HG03097 (cell line): ENCODE measurements around the gene CARTPT.

Source experiments
- ATAC-seq: cut with Tn5 transposase; IDR thresholded peaks from one replicate; pipeline ENCODE4 v1.9.1; 2021; ENCODE audit not compliant: unreplicated experiment, low FRiP score

CARTPT gene

DNA sequence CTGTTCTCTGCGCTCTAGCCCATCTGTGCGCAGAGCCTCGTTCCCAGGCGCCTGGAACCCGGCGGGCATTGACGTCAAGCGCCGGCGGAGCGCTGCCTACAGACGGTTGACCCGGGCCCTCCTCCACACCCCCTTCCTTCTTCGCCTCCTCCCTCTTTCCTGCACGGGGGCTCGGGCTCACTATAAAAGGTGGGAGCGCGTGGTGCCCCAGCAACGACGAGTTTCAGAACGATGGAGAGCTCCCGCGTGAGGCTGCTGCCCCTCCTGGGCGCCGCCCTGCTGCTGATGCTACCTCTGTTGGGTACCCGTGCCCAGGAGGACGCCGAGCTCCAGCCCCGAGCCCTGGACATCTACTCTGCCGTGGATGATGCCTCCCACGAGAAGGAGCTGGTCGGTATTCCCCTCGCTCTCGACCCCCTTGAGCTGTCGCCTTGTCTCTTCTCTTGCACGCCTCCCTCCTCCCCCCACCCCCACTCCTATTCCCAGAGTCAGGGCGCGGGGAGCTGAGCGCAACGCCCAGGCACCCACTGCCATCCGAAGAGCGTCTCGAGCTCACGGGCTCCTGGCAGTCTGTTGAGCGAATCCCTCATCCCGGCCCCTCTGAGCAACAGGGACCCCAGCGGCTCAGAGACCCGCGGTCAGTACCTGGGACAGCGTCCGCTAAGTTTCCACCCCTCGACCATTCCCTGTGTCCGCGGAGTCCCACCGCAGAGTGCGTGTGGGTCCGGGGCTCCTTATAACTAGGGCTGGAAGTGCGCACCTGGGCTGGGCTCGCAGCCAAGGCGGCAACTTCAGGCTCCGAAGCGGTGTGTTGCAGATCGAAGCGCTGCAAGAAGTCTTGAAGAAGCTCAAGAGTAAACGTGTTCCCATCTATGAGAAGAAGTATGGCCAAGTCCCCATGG lies at the start of gene CARTPT:
TSS of gene CARTPT (plus strand) at position 213 of the 902 bp plus-strand sequence. CDS start at position 232, 19 bp downstream.
- no peak for ATAC-seq

GRCh38 chr5:71677977-71678376 lies 41.1 kb upstream of the CARTPT start:
- ATAC-seq: no peak

- ATAC-seq: no peak
Measured at GRCh38 chr5:71679714-71680113, 39.4 kb upstream of the CARTPT start.

DNA sequence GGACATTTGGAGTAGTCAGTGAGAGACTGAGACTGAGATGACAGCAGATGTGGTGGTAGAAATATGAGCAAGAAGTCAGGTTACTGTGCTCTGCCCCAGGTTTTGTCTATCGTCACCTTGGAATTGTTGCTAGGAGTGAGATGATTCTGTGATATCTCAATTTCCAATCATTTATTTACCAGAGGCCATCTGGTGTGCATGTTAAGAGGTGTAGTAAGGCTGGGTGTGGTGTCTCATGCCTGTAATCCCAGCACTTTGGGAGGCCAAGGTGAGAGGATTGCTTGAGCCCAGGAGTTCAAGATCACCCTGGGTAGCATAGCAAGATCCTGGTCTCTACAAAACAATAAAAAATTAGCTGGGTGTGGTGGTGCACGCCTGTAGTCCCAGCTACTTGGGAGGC lies 38.6 kb upstream of the CARTPT start:
- ATAC-seq: no peak

DNA sequence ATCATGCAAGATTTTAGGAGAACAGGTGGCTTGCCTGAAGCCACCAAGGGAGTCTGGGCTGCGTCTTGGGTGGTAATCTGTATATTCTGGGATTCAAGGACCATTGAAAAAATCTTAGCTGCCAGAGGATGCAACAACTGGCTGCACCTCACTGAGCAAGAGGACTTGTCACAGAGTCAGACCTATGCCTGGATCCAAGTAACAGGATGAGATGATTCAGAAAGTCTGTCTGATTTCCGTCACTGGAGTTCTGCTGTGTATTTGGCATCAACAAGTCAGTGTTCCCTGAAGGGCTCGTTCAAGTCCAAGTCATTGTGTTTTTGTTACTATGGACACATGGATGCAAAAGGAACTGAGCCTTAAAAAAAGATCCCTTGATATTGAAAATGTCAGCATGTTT lies 37.8 kb upstream of the CARTPT start:
- ATAC-seq: no peak

DNA sequence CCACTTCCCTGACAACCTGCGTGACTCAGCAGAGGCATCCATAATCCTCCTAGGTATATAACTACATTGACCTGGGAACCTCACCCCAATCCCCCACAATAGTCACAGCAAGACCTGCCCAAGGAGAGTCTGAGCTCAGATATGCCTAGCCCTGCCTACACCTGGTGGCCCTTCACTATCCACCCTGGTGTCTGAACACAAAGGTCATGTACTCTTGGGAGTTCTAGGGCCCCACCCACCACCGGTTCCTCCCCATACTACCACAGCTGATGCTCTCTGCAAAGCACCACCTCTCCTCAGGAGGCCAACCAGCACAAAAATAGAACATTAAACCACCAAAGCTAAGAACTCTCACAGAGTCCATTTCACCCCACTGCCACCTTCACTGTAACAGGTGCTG lies 34.8 kb upstream of the CARTPT start:
- ATAC-seq: no peak

DNA sequence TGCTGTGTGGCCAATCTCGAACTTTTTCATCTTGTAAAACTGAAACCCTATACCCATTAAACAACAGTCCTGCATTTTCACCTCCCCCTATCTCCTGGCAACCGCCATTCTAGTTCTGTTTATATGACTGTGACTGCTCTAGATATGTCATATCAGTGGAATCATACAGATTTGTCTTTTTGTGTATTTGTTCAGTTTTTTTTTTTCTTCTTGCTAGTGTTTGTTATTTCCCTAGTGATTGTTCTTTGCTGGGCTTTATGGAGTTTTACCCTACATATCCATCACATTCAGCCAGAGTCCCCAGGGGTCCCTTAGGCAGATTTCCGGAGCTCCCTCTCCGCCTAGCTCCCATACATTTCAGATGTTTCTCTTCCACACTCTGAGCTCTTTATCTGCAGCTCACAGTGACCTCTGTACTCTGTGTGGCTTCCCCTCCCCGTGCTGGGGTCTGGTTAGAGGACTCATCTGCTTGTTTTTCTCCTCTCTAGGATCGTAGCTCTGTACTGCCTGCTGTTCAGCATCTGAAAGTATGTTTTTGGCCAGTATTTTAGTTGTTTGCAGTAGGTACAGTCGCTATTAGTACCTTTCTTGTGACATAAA lies 25.1 kb upstream of the CARTPT start:
- ATAC-seq: no peak

- no peak for ATAC-seq
Measured at GRCh38 chr5:71695071-71695470, 24.0 kb upstream of the CARTPT start.

DNA sequence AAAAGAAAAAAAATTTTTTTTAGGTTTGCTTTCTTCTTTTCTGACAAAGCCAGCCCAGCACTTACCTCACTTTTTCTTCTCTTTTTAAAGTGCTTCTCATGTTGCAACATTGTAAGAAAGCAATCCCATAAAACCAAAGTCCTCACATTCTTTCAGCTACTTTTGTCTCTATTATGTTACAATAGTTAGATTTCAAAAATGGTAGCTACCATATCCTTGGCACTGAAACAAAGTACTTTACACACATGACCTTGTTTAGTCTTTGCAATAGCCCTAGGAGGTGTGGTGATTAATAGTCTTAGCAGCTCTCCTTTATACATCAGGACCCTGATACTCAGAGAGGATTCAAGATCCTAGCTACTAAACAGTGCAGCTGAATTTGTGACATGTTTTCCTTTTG lies 23.5 kb upstream of the CARTPT start:
- no peak for ATAC-seq

DNA sequence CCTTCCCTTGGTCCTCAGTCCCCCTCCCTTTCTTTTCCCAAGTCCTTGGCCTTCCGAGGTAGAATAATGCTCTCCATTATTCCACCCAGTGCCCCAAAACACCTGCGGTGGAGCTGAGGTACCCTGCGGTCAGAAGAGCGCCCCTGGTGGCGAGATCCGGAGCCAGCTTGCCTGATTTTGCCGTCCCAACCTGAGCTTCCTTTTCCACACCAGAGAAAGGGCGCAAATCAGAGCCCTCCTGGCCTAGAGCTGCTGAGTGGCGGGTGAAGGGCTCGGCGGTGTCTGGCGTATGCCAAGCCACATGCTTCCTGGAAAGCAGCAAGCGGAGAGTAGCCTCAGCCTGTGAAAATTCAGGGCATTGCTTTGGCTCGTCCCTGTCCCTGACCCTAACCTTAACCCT lies 21.1 kb upstream of the CARTPT start:
- no peak for ATAC-seq

- ATAC-seq: no peak
Measured at GRCh38 chr5:71699233-71699632, 19.8 kb upstream of the CARTPT start.

DNA sequence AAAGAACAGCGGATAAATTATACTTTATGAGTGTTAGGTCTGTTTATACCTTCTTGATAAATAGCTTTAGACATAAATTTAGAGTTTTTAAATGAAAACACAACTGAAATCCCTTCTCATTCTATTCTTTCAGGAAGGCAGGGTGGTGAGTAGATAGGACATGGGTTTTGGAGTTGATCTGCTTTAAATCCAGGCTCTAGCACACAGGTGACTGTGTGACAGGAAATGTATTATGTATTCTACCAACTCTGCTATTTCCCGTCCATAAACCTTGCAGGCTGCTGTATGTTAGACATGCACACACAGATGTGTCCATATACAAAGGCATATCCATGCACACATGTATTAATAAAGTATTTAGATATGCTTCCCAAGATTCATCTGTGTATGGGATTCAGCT lies 19.3 kb upstream of the CARTPT start:
- no peak for ATAC-seq

- ATAC-seq: no peak
Measured at GRCh38 chr5:71700803-71701202, 18.3 kb upstream of the CARTPT start.

- no peak for ATAC-seq
Measured at GRCh38 chr5:71701407-71701806, 17.7 kb upstream of the CARTPT start.

GRCh38 chr5:71703941-71704340 lies 15.1 kb upstream of the CARTPT start:
- no peak for ATAC-seq

- no peak for ATAC-seq
Measured at GRCh38 chr5:71705421-71705820, 13.7 kb upstream of the CARTPT start.

DNA sequence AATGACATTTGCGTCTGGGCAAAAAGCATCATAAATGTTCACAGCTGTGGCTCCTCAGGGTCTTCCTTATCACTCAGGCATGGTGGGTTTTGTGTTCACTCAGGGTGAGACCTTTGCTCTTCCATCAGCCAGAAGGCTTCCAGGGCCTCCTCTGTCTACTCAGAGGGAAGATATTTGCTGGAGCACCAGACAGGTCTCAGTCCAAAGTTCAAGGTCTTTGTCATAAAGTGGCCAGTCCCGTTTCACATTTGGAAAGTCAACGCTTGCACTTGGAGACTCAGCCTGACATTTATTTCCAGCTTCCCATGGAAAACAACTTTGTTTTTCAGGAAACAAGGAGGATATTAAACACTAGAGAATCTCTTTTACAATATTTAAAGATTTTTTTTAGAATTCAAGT lies 12.2 kb upstream of the CARTPT start:
- ATAC-seq: no peak

- ATAC-seq: no peak
Measured at GRCh38 chr5:71711610-71712009, 7.5 kb upstream of the CARTPT start.

DNA sequence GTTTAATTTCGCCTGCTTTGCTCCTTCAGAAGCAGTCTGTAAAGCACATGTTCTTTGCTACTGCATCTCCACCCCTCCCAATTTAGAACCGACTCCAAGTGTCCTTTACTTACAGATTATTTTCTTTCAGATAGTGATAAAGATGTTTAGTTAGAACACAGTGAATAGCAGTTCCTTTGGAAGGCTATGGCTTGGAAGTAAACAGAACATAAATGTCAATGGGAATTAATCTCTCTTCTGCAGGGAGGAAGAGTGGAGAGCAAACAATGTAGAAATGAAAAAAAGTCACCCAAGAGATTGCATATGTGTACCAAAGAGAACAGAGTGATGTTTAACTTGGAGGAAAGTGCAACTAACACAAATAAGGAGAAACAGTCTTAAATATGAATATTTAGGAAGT lies 4.2 kb upstream of the CARTPT start:
- no peak for ATAC-seq

DNA sequence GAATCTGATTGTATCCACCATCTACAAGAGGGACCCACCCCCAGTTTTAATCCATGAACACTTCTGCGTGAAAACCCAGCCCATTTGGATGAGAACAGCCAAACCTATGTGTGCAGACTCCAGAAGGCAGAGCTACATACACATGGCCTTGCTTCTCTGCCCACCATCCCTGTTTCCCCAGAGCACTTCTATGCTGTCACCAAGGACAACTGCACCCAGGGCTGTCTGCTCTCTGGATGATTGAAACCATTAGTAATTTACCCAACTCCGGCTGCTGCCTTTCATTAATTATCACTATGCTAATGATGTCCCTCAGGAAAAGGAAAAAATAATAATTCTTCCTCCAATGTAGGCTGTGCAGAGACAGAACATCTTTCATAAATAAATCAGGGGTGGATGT lies 8.9 kb downstream of the CARTPT start:
- no peak for ATAC-seq

GRCh38 chr5:71731015-71731414 lies 11.9 kb downstream of the CARTPT start:
- ATAC-seq: no peak

GRCh38 chr5:71732011-71732410 lies 12.9 kb downstream of the CARTPT start:
- ATAC-seq: no peak
